HepG2 (cell line): Measurements from ENCODE around the gene IL11RA. TPM values are rescaled to one million over a fixed set of nuclear protein-coding genes. Genes with fewer than 3 reads are reported as not detected.

Source experiments
- AHR ChIP-seq: IDR thresholded peaks from 2 replicates; pipeline ENCODE4 v1.6.1; 2018; ENCODE audit warnings: missing genetic modification reagents, missing compliant biosample characterization
- ARNTL ChIP-seq: sonication (generic); formaldehyde crosslinking; IDR thresholded peaks from 2 replicates; pipeline ENCODE4 v1.4.0; 2020; ENCODE audit warnings: mild to moderate bottlenecking, missing genetic modification reagents
- JARID2 ChIP-seq: sonication (generic); formaldehyde crosslinking; IDR thresholded peaks from 2 replicates; pipeline ENCODE4 v1.8.1; 2023; ENCODE audit warnings: missing genetic modification reagents, inconsistent platforms; ENCODE audit not compliant: insufficient replicate concordance
- MAZ ChIP-seq, 2 experiments: sonication (generic) in 1 of 2; formaldehyde crosslinking in 1 of 2; IDR thresholded peaks; 2 replicates each; pipeline versions ENCODE4 v1.5.0 to v1.6.1; 2012 to 2020; ENCODE audit warnings: low read depth in 2 of 2, mild to moderate bottlenecking in 2 of 2, borderline replicate concordance in 1 of 2, improper control_type of control experiment in 1 of 2, low read length in 1 of 2, missing genetic modification reagents in 1 of 2, moderate library complexity in 1 of 2
- PHF8 ChIP-seq: sonication (generic); formaldehyde crosslinking; IDR thresholded peaks from 2 replicates; pipeline ENCODE4 v1.5.0; 2020; ENCODE audit warnings: missing genetic modification reagents
- PLRG1 ChIP-seq: fragments of 450-650 bp; conservative IDR thresholded peaks from 2 replicates; pipeline ENCODE4 v1.6.1; 2016
- RARG ChIP-seq: sonication (generic); formaldehyde crosslinking; IDR thresholded peaks from 2 replicates; pipeline ENCODE4 v1.4.0; 2020; ENCODE audit warnings: low read depth, mild to moderate bottlenecking, missing genetic modification reagents
- SIX1 ChIP-seq: sonication (generic); formaldehyde crosslinking; IDR thresholded peaks from 2 replicates; pipeline ENCODE4 v1.4.0; 2020; ENCODE audit warnings: missing genetic modification reagents, borderline replicate concordance
- SMARCE1 ChIP-seq: fragments of 450-650 bp; IDR thresholded peaks from 2 replicates; pipeline ENCODE4 v1.6.1; 2017; ENCODE audit warnings: borderline replicate concordance
- TBL1XR1 ChIP-seq: fragments of 150-350 bp; IDR thresholded peaks from 2 replicates; pipeline ENCODE4 v1.6.1; 2014; ENCODE audit warnings: borderline replicate concordance, low read length; ENCODE audit not compliant: partially characterized antibody
- ZKSCAN5 ChIP-seq: sonication (generic); formaldehyde crosslinking; IDR thresholded peaks from 2 replicates; pipeline ENCODE4 v1.5.1; 2020; ENCODE audit warnings: mild to moderate bottlenecking, missing genetic modification reagents
- ZNF766 ChIP-seq: sonication (generic); formaldehyde crosslinking; IDR thresholded peaks from 2 replicates; pipeline ENCODE4 v1.5.0; 2020; ENCODE audit warnings: missing genetic modification reagents, borderline replicate concordance
- ZZZ3 ChIP-seq: sonication (generic); formaldehyde crosslinking; IDR thresholded peaks from 2 replicates; pipeline ENCODE4 v1.4.0; 2020; ENCODE audit warnings: missing genetic modification reagents, mild to moderate bottlenecking, borderline replicate concordance
- polyA plus RNA-seq, 8 experiments: library from polyadenylated mRNA; depleted of rRNA in 3 of 8; stranded (reverse) in 7 of 8; unstranded in 1 of 8; fragments of >200 nt; fragmentation: Illumina TruSeq in 4 of 8; extraction: Trizol in 4 of 8; gene quantifications; 2 replicates each; pipeline versions ENCODE4 v1.2.1 to v1.2.3, GENCODE V29; 2011 to 2016; ENCODE audit warnings: low read depth in 4 of 8, missing spikeins in 1 of 8, mixed read lengths in 1 of 8; ENCODE audit not compliant: insufficient read depth in 1 of 8
- total RNA-seq, 5 experiments: library from RNA; depleted of rRNA; stranded (reverse); fragments of >200 nt; fragmentation: Illumina TruSeq; extraction: Trizol; gene quantifications; 2 replicates each; pipeline ENCODE4 v1.2.3, GENCODE V29; 2016; ENCODE audit warnings: low read depth in 1 of 5
- TF ChIP-seq, protein P1 (sequence below): IDR thresholded peaks from 2 replicates; pipeline ENCODE4 v1.6.1; 2016
- TF ChIP-seq, protein P2 (sequence below): sonication (generic); formaldehyde crosslinking; IDR thresholded peaks from 2 replicates; pipeline ENCODE4 v1.8.1; 2023; ENCODE audit warnings: mild to moderate bottlenecking, inconsistent platforms, moderate library complexity, missing genetic modification reagents, borderline replicate concordance
- TF ChIP-seq, protein P3 (sequence below): sonication (generic); IDR thresholded peaks from 2 replicates; pipeline ENCODE4 v1.6.1; 2016; ENCODE audit warnings: low read depth, borderline replicate concordance
- TF ChIP-seq, protein P4 (sequence below): sonication (generic); formaldehyde crosslinking; IDR thresholded peaks from 2 replicates; pipeline ENCODE4 v1.4.0; 2020; ENCODE audit warnings: missing genetic modification reagents, borderline replicate concordance
- TF ChIP-seq, protein P5 (sequence below): fragments of 450-650 bp; IDR thresholded peaks from 2 replicates; pipeline ENCODE4 v1.6.1; 2017
- TF ChIP-seq, protein P6 (sequence below): sonication (generic); formaldehyde crosslinking; IDR thresholded peaks from 2 replicates; pipeline ENCODE4 v1.8.0; 2022; ENCODE audit warnings: missing genetic modification reagents, low read depth, mild to moderate bottlenecking, borderline replicate concordance

The IL11RA gene
- total and polyA plus RNA-seq, 2 of the 13 experiments (the other 11 are each of a cell fraction or from before 2014, with no cell fraction given) = 2.0 to 4.2 TPM

DNA sequence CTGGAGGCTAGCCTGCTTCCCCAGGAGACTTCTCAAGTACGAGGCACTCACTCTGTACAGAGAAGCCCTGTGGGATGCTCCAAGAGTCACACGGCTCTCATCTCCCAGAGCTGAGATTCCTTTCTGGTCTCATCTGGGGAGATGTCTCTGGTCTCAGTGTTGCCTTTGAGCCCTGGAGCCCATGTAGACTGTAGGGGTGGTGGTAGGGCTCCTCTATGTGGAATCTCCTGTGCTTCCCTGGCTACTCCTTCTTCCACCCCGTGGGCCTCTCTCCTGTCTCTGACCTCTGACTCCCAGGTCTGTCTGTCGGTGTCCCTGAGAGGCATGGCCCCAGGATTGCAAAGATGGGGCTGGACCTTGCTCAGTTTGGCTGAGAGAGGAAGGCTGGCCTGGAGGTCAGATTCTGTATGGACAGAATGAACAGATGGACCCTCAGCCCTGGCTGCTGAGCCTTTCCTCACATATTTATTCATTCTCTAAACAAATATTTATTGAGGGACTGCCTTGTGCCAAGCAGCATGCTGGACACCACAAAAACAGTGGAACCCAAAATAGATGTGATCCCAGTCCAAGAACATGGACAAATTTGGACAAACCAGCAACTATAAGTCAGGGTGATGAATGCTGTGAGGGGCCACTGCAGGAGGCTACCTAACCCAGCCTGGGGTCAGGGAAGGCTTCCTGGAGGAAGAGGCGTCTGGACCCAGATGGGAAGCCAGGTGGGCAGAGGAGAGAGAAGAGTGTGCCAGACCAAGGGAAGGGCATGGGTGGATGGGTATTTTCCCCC is 36.5 kb downstream of the IL11RA start (continued):
- TF ChIP-seq, protein P1, sequence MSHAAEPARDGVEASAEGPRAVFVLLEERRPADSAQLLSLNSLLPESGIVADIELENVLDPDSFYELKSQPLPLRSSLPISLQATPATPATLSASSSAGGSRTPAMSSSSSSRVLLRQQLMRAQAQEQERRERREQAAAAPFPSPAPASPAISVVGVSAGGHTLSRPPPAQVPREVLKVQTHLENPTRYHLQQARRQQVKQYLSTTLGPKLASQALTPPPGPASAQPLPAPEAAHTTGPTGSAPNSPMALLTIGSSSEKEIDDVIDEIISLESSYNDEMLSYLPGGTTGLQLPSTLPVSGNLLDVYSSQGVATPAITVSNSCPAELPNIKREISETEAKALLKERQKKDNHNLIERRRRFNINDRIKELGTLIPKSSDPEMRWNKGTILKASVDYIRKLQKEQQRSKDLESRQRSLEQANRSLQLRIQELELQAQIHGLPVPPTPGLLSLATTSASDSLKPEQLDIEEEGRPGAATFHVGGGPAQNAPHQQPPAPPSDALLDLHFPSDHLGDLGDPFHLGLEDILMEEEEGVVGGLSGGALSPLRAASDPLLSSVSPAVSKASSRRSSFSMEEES (CRISPR knock-in tag) = no peak
- TF ChIP-seq, protein P2, sequence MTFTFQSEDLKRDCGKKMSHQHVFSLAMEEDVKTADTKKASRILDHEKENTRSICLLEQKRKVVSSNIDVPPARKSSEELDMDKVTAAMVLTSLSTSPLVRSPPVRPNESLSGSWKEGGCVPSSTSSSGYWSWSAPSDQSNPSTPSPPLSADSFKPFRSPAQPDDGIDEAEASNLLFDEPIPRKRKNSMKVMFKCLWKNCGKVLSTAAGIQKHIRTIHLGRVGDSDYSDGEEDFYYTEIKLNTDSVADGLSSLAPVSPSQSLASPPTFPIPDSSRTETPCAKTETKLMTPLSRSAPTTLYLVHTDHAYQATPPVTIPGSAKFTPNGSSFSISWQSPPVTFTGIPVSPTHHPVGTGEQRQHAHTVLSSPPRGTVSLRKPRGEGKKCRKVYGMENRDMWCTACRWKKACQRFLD (CRISPR knock-in tag) = no peak
- TF ChIP-seq SIX1 (CRISPR knock-in tag) (no peak), ZKSCAN5 (CRISPR knock-in tag) (no peak), ARNTL (CRISPR knock-in tag) (no peak), ZNF766 (CRISPR knock-in tag) (no peak), PHF8 (CRISPR knock-in tag) (peak; percentile 26; the same call in 1 of the 2 replicates), ZZZ3 (CRISPR knock-in tag) (no peak), AHR (CRISPR knock-in tag) (no peak), RARG (no peak), PLRG1 (no peak), SMARCE1 (no peak), MAZ (IDR thresholded peaks at IDR 0.05; ENCODE audit: borderline replicate concordance, low read depth, low read length) (no peak), MAZ (CRISPR knock-in tag; IDR thresholded peaks at IDR 0.05; ENCODE audit: low read depth) (0 out of 2 replicates have a peak, but pooled peaks have one; percentile 20), TBL1XR1 (no peak), JARID2 (no peak)
- TF ChIP-seq, protein P3, sequence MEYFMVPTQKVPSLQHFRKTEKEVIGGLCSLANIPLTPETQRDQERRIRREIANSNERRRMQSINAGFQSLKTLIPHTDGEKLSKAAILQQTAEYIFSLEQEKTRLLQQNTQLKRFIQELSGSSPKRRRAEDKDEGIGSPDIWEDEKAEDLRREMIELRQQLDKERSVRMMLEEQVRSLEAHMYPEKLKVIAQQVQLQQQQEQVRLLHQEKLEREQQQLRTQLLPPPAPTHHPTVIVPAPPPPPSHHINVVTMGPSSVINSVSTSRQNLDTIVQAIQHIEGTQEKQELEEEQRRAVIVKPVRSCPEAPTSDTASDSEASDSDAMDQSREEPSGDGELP = no peak
- TF ChIP-seq, protein P4, sequence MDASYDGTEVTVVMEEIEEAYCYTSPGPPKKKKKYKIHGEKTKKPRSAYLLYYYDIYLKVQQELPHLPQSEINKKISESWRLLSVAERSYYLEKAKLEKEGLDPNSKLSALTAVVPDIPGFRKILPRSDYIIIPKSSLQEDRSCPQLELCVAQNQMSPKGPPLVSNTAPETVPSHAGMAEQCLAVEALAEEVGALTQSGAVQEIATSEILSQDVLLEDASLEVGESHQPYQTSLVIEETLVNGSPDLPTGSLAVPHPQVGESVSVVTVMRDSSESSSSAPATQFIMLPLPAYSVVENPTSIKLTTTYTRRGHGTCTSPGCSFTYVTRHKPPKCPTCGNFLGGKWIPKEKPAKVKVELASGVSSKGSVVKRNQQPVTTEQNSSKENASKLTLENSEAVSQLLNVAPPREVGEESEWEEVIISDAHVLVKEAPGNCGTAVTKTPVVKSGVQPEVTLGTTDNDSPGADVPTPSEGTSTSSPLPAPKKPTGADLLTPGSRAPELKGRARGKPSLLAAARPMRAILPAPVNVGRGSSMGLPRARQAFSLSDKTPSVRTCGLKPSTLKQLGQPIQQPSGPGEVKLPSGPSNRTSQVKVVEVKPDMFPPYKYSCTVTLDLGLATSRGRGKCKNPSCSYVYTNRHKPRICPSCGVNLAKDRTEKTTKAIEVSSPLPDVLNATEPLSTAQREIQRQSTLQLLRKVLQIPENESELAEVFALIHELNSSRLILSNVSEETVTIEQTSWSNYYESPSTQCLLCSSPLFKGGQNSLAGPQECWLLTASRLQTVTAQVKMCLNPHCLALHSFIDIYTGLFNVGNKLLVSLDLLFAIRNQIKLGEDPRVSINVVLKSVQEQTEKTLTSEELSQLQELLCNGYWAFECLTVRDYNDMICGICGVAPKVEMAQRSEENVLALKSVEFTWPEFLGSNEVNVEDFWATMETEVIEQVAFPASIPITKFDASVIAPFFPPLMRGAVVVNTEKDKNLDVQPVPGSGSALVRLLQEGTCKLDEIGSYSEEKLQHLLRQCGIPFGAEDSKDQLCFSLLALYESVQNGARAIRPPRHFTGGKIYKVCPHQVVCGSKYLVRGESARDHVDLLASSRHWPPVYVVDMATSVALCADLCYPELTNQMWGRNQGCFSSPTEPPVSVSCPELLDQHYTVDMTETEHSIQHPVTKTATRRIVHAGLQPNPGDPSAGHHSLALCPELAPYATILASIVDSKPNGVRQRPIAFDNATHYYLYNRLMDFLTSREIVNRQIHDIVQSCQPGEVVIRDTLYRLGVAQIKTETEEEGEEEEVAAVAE (CRISPR knock-in tag) = no peak
- TF ChIP-seq, protein P5, sequence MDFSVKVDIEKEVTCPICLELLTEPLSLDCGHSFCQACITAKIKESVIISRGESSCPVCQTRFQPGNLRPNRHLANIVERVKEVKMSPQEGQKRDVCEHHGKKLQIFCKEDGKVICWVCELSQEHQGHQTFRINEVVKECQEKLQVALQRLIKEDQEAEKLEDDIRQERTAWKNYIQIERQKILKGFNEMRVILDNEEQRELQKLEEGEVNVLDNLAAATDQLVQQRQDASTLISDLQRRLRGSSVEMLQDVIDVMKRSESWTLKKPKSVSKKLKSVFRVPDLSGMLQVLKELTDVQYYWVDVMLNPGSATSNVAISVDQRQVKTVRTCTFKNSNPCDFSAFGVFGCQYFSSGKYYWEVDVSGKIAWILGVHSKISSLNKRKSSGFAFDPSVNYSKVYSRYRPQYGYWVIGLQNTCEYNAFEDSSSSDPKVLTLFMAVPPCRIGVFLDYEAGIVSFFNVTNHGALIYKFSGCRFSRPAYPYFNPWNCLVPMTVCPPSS = no peak
- TF ChIP-seq, protein P6, sequence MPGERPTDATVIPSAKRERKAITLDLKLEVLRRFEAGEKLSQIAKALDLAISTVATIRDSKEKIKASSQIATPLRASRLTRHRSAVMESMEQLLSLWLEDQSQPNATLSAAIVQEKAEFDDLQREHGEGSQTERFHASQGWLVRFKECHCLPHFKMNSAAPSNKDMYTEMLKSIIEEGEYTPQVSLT (CRISPR knock-in tag) = no peak
